ENCODE data around the gene CTTN. TPM values are rescaled to one million over a fixed set of nuclear protein-coding genes. Genes with fewer than 3 reads are reported as not detected.

The CTTN gene
- total RNA-seq, 4 donors from 2014 or later: 253 to 417 (median 342) TPM

DNA sequence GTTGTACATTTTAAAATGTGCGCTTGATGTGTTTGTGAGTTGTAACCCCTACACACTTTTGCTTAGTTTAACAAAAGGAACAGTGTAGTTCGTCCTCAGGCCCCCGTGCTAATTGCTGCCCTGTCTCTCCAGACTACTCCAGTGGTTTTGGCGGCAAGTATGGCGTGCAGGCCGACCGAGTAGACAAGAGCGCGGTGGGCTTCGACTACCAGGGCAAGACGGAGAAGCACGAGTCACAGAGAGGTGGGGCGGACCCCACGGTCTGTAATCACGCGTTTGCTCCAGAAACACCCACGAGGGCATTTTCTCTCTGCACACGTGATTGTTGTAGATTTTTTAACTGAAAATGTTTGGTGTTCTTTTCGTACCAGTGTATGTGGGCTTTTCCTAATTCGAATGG is 18.6 kb downstream of the CTTN start:
- Histone ChIP-seq H3K27me3 (no peaks in the 10 kb centered on the region), H3K27ac (no peak overlapping the region), H3K4me1 (peaks cover 0 to 6% (median 0%) of the 10 kb centered on the region in 4 donors), H3K9me3 (no peaks in the 10 kb centered on the region), H3K4me3 (no peak overlapping the region), H3K36me3 (peaks cover 0 to 100% (median 0%) of the 10 kb centered on the region in 3 donors)
- WGBS, 2 donors: 87 to 94% methylated on average over 20 of the region's 20 CpGs
- TF ChIP-seq POLR2A (IDR thresholded peaks at IDR 0.05): no peak
- TF ChIP-seq, protein P1, sequence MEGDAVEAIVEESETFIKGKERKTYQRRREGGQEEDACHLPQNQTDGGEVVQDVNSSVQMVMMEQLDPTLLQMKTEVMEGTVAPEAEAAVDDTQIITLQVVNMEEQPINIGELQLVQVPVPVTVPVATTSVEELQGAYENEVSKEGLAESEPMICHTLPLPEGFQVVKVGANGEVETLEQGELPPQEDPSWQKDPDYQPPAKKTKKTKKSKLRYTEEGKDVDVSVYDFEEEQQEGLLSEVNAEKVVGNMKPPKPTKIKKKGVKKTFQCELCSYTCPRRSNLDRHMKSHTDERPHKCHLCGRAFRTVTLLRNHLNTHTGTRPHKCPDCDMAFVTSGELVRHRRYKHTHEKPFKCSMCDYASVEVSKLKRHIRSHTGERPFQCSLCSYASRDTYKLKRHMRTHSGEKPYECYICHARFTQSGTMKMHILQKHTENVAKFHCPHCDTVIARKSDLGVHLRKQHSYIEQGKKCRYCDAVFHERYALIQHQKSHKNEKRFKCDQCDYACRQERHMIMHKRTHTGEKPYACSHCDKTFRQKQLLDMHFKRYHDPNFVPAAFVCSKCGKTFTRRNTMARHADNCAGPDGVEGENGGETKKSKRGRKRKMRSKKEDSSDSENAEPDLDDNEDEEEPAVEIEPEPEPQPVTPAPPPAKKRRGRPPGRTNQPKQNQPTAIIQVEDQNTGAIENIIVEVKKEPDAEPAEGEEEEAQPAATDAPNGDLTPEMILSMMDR (IDR thresholded peaks at IDR 0.05): no peak
- TF ChIP-seq EP300 (IDR thresholded peaks at IDR 0.05): no peak
- no peak for DNase-seq (ENCODE audit: low spot score in 2 of 2)

DNA sequence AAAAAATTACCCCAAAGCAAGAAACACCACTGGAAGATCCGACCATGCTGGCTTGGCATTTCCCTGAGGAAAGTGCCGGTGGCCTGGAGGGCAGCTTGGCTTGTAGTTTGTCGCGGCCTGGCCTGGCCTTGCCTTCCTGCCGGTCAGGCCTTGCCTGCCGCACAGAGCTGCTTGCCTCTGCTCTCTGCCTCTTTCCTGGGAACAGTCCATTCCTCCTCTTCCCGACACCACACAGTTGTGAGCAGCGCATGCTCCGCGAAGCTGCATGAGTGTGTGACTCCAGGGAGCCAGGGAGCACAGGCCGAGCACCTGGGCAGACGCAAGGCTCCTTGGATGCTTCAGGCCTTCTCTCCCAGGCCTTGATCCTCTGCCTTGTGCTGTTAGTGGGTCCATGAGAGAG is 19.8 kb downstream of the CTTN start:
- 81 to 90% methylated on average over 12 of the region's 12 CpGs for WGBS, 2 donors
- peaks cover 0 to 100% (median 0%) of the 10 kb centered on the region in 3 donors for H3K36me3 ChIP-seq
- TF ChIP-seq, protein P1 (IDR thresholded peaks at IDR 0.05): no peak
- no peak for TF ChIP-seq EP300 (IDR thresholded peaks at IDR 0.05)
- no peak for TF ChIP-seq POLR2A (IDR thresholded peaks at IDR 0.05)
- H3K4me3 ChIP-seq: no peak overlapping the region
- no peaks in the 10 kb centered on the region for H3K27me3 ChIP-seq
- H3K27ac ChIP-seq: no peak overlapping the region
- no peaks in the 10 kb centered on the region for H3K9me3 ChIP-seq
- peaks cover 0 to 6% (median 0%) of the 10 kb centered on the region in 4 donors for H3K4me1 ChIP-seq
- no peak for DNase-seq (ENCODE audit: low spot score in 2 of 2)

DNA sequence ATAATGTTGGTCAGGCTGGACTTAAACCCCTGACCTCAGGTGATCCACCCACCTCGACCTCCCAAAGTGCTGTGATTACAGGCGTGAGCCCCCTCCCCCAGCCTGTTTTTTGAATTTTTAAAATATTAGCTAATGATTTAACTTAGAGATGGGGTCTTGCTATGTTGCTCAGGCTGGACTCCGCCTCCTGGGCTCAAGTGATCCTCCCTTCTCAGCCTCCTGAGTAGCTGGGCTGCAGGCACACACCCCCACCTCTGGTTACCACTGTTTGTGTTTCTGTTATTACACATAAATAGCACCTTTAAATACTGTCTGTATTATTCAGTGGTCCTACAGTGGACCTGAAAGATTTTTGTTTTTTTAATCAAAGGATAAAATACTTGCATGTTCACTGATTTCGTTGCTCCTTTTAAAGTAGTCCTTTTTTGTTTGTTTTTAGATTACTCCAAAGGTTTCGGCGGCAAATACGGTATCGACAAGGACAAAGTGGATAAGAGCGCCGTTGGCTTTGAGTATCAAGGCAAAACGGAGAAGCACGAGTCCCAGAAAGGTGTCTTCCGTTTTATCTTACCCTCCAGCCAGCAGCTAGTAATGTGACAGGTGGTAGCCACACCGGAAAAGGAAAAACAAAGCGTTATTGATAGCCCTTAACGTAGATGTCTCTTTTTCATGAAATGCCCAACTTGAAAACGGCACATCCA is 21.1 kb downstream of the CTTN start:
- no peak overlapping the region for H3K4me3 ChIP-seq
- H3K4me1 ChIP-seq: peaks cover 0 to 15% (median 0%) of the 10 kb centered on the region in 4 donors
- peaks cover 0 to 100% (median 2%) of the 10 kb centered on the region in 3 donors for H3K36me3 ChIP-seq
- 93 to 94% methylated on average over 17 of the region's 17 CpGs for WGBS, 2 donors
- TF ChIP-seq, protein P1 (IDR thresholded peaks at IDR 0.05): no peak
- no peak for TF ChIP-seq EP300 (IDR thresholded peaks at IDR 0.05)
- no peak for TF ChIP-seq POLR2A (IDR thresholded peaks at IDR 0.05)
- no peaks in the 10 kb centered on the region for H3K9me3 ChIP-seq
- no peak overlapping the region for H3K27ac ChIP-seq
- H3K27me3 ChIP-seq: no peaks in the 10 kb centered on the region
- DNase-seq (ENCODE audit: low spot score in 2 of 2): no peak

DNA sequence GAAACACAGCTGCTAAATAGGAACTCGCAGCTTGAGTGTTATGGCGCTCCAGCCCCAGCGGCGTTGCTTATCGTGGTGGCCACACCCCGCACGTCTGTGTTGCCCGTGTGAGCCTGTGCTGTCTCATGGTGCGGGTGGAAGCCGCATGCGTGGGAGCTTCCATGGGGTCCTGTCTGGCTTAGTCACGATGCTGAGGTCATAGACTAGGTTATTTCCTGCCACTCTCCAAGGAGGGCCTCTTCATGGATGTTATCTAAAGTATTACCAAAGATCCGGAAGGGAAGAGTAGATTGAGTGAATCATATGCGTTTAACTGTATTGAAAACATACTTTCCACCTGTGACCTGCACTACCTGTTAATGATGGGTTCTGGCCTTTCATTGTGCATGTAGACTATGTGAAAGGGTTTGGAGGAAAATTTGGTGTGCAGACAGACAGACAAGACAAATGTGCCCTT is 21.7 kb downstream of the CTTN start:
- Histone ChIP-seq H3K36me3 (peaks cover 0 to 100% (median 2%) of the 10 kb centered on the region in 3 donors), H3K27me3 (no peaks in the 10 kb centered on the region)

DNA sequence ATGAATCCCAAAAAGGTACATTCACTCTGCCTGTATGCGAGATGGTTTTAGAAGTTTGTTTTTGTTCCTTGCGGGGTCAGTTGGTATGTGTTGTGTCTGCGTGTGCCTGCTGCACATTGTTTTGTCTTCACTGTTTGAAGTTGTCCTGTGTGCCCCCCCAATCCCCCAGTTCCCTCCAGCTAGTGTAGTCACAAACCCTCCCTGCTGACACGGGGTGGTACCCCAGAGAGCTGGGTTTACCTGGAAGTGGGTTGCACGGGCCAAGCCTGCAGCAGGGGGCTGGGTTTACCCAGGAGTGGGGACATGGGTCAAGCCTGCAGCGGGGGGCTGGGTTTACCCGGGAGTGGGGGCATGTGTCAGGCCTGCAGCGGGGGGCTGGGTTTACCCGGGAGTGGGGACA is 22.2 kb downstream of the CTTN start:
- H3K27ac ChIP-seq: no peak overlapping the region
- no peak for DNase-seq (ENCODE audit: low spot score in 2 of 2)
- WGBS, 2 donors: 71 to 73% methylated on average over 9 of the region's 9 CpGs
- H3K36me3 ChIP-seq: peaks cover 0 to 100% (median 2%) of the 10 kb centered on the region in 3 donors
- peaks cover 0 to 17% (median 0%) of the 10 kb centered on the region in 4 donors for H3K4me1 ChIP-seq
- TF ChIP-seq, protein P1 (IDR thresholded peaks at IDR 0.05): no peak
- no peak for TF ChIP-seq EP300 (IDR thresholded peaks at IDR 0.05)
- H3K4me3 ChIP-seq: no peak overlapping the region
- no peaks in the 10 kb centered on the region for H3K27me3 ChIP-seq
- no peaks in the 10 kb centered on the region for H3K9me3 ChIP-seq

More for the DNA sequence above, 21.7 kb downstream of the CTTN start:
- Histone ChIP-seq H3K4me1 (peaks cover 0 to 17% (median 0%) of the 10 kb centered on the region in 4 donors), H3K27ac (no peak overlapping the region), H3K4me3 (no peak overlapping the region), H3K9me3 (no peaks in the 10 kb centered on the region)
- 83 to 85% methylated on average over 14 of the region's 14 CpGs for whole genome bisulfite sequencing, 2 donors
- DNase-seq (ENCODE audit: low spot score in 2 of 2): no peak
- TF ChIP-seq EP300 (IDR thresholded peaks at IDR 0.05): no peak
- TF ChIP-seq, protein P1 (IDR thresholded peaks at IDR 0.05): no peak
- TF ChIP-seq POLR2A (IDR thresholded peaks at IDR 0.05): no peak

All from tibial nerve (tissue), 4 donors.